H9 (cell line): ENCODE data around the gene MAGI1. TPM values are rescaled to one million over a fixed set of nuclear protein-coding genes. Genes with fewer than 3 reads are reported as not detected.

Experiments used
- DNase-seq: peaks from one replicate; pipeline ENCODE4 v3.0.0-alpha.2; 2017
- H2AFZ ChIP-seq: one replicate; pipeline ENCODE4 v1.6.1; 2013; ENCODE audit warnings: mild to moderate bottlenecking, low read length, control low read depth, moderate library complexity
- H2AK5ac ChIP-seq: 2 replicates; pipeline ENCODE4 v1.6.1; 2013; ENCODE audit warnings: low read length, control low read depth, mixed read lengths; ENCODE audit not compliant: insufficient read length
- H2BK120ac ChIP-seq: one replicate; pipeline ENCODE4 v1.6.1; 2013; ENCODE audit warnings: low read depth, mild to moderate bottlenecking, low read length, control low read depth, inconsistent platforms; ENCODE audit not compliant: poor library complexity, severe bottlenecking
- H2BK12ac ChIP-seq: 2 replicates; pipeline ENCODE4 v1.6.1; 2013; ENCODE audit warnings: low read length, control low read depth, mixed read lengths, low read depth; ENCODE audit not compliant: insufficient read length
- H2BK15ac ChIP-seq: 2 replicates; pipeline ENCODE4 v1.6.1; 2013; ENCODE audit warnings: low read depth, low read length, control low read depth
- H2BK20ac ChIP-seq: one replicate; pipeline ENCODE4 v1.6.1; 2013; ENCODE audit warnings: low read depth, mild to moderate bottlenecking, low read length, control low read depth, inconsistent platforms; ENCODE audit not compliant: poor library complexity, severe bottlenecking
- H2BK5ac ChIP-seq: 2 replicates; pipeline ENCODE4 v1.6.1; 2013; ENCODE audit warnings: low read length, control low read depth, mixed read lengths; ENCODE audit not compliant: insufficient read length
- H3K14ac ChIP-seq: 2 replicates; pipeline ENCODE4 v1.6.1; 2013; ENCODE audit warnings: low read length, control low read depth; ENCODE audit not compliant: insufficient read depth
- H3K18ac ChIP-seq: 2 replicates; pipeline ENCODE4 v1.6.1; 2013; ENCODE audit warnings: low read depth, mild to moderate bottlenecking, mixed read lengths, low read length, control low read depth; ENCODE audit not compliant: insufficient read length
- H3K23ac ChIP-seq: 2 replicates; pipeline ENCODE4 v1.6.1; 2013; ENCODE audit warnings: low read length, control low read depth, mixed read lengths, low read depth; ENCODE audit not compliant: insufficient read length
- H3K23me2 ChIP-seq: 2 replicates; pipeline ENCODE4 v1.6.1; 2013; ENCODE audit warnings: low read depth, mild to moderate bottlenecking, mixed read lengths, low read length, control low read depth; ENCODE audit not compliant: insufficient read length, poor library complexity, severe bottlenecking
- H3K27ac ChIP-seq: 2 replicates; pipeline ENCODE4 v1.5.1; 2013; ENCODE audit warnings: low read length, control low read depth, mixed read lengths, low read depth; ENCODE audit not compliant: insufficient read length
- H3K27me3 ChIP-seq: 2 replicates; pipeline ENCODE4 v1.6.1; 2013; ENCODE audit warnings: low read length, control low read depth, inconsistent platforms; ENCODE audit not compliant: insufficient read depth
- H3K4ac ChIP-seq: 2 replicates; pipeline ENCODE4 v1.6.1; 2013; ENCODE audit warnings: low read depth, mild to moderate bottlenecking, control low read depth, inconsistent platforms, low read length, moderate library complexity
- H3K4me1 ChIP-seq: 2 replicates; pipeline ENCODE4 v1.6.1; 2013; ENCODE audit warnings: low read length, control low read depth, inconsistent platforms; ENCODE audit not compliant: insufficient read depth
- H3K4me2 ChIP-seq: 2 replicates; pipeline ENCODE4 v1.6.1; 2013; ENCODE audit warnings: low read length, control low read depth, mixed read lengths; ENCODE audit not compliant: insufficient read length, insufficient read depth
- H3K56ac ChIP-seq: 2 replicates; pipeline ENCODE4 v1.6.1; 2013; ENCODE audit warnings: low read depth, mild to moderate bottlenecking, mixed read lengths, low read length, control low read depth; ENCODE audit not compliant: insufficient read length
- H3K79me1 ChIP-seq: 2 replicates; pipeline ENCODE4 v1.6.1; 2013; ENCODE audit warnings: low read depth, mild to moderate bottlenecking, moderate library complexity, low read length, control low read depth, inconsistent platforms; ENCODE audit not compliant: insufficient read depth, poor library complexity, severe bottlenecking
- H3K79me2 ChIP-seq: 2 replicates; pipeline ENCODE4 v1.6.1; 2013; ENCODE audit warnings: low read length, control low read depth, inconsistent platforms; ENCODE audit not compliant: insufficient read depth
- H3K9ac ChIP-seq: 2 replicates; pipeline ENCODE4 v1.6.1; 2013; ENCODE audit warnings: low read length, control low read depth, mixed read lengths; ENCODE audit not compliant: insufficient read length; ENCODE audit errors: extremely low read depth
- H3K9me3 ChIP-seq: one replicate; pipeline ENCODE4 v1.6.1; 2013; ENCODE audit warnings: low read depth, low read length, inconsistent platforms; ENCODE audit not compliant: control insufficient read depth
- H3T11ph ChIP-seq: one replicate; pipeline ENCODE4 v1.6.1; 2013; ENCODE audit warnings: mild to moderate bottlenecking, low read length, control low read depth, inconsistent platforms
- H4K20me1 ChIP-seq: one replicate; pipeline ENCODE4 v1.6.1; 2013; ENCODE audit not compliant: control insufficient read depth, insufficient read length, insufficient read depth
- H4K5ac ChIP-seq: 2 replicates; pipeline ENCODE4 v1.6.1; 2013; ENCODE audit warnings: low read depth, mild to moderate bottlenecking, mixed read lengths, low read length, control low read depth; ENCODE audit not compliant: insufficient read length
- H4K8ac ChIP-seq: replicated peaks from 2 replicates; pipeline ENCODE4 v1.6.1; 2013; ENCODE audit warnings: low read length, control low read depth, mixed read lengths, low read depth; ENCODE audit not compliant: insufficient read length
- H4K91ac ChIP-seq: 2 replicates; pipeline ENCODE4 v1.6.1; 2013; ENCODE audit warnings: low read depth, mild to moderate bottlenecking, moderate library complexity, mixed read lengths, low read length, control low read depth; ENCODE audit not compliant: insufficient read length
- H3K27ac Mint-ChIP-seq, 3 experiments: 2 replicates in 2 of 3; 3 replicates in 1 of 3; pipeline ENCODE4 v1.8.0; 2020 to 2021; ENCODE audit warnings: mixed read lengths in 3 of 3, mild to moderate bottlenecking in 1 of 3, moderate library complexity in 1 of 3
- H3K27me3 Mint-ChIP-seq: 2 replicates; pipeline ENCODE4 v1.8.0; 2021; ENCODE audit warnings: low read depth, mild to moderate bottlenecking, moderate library complexity, mixed read lengths
- H3K36me3 Mint-ChIP-seq, 3 experiments: 2 replicates in 2 of 3; 3 replicates in 1 of 3; pipeline ENCODE4 v1.8.0; 2020 to 2021; ENCODE audit warnings: low read depth in 3 of 3, mixed read lengths in 3 of 3; ENCODE audit not compliant: insufficient read depth in 1 of 3
- H3K4me1 Mint-ChIP-seq, 2 experiments: 2 replicates each; pipeline ENCODE4 v1.8.0; 2020; ENCODE audit warnings: mixed read lengths in 2 of 2
- H3K4me3 Mint-ChIP-seq, 2 experiments: 2 replicates in 1 of 2; 3 replicates in 1 of 2; pipeline ENCODE4 v1.8.0; 2020 to 2021; ENCODE audit warnings: mild to moderate bottlenecking in 2 of 2, mixed read lengths in 2 of 2, moderate library complexity in 1 of 2
- H3K9me3 Mint-ChIP-seq, 2 experiments: 2 replicates in 1 of 2; 3 replicates in 1 of 2; pipeline ENCODE4 v1.8.0; 2020; ENCODE audit warnings: mild to moderate bottlenecking in 2 of 2, mixed read lengths in 2 of 2, moderate library complexity in 1 of 2
- CTCF ChIP-seq: fragments of 200-600 bp; sonication (generic); conservative IDR thresholded peaks from 3 replicates; pipeline ENCODE4 v1.8.0; 2021; ENCODE audit warnings: antibody characterized with exemption, mild to moderate bottlenecking
- WGBS: extraction: QIAGEN DNeasy Blood & Tissue Kit; methylation state at CpG from one replicate; pipeline ENCODE4 v1.1.7; 2013; ENCODE audit warnings: missing lambda C conversion rate, low lambda C conversion rate, mixed read lengths; ENCODE audit not compliant: insufficient read length; ENCODE audit errors: extremely low coverage; 5-methylcytosine and 5-hydroxymethylcytosine counted together
- total RNA-seq: library from RNA; stranded (reverse); gene quantifications from 2 replicates; pipeline ENCODE4 v1.2.1, GENCODE V29; 2021

The MAGI1 gene
- total RNA-seq, 1 experiment from 2014 or later, result 65.7 TPM

GRCh38 chr3:65490114-65490513 is 548.6 kb downstream of the MAGI1 start:
- H3K27ac Mint-ChIP-seq, result peak overlapping the region in 2 of 3 experiments; percentile 10 to 71; a peak in 1 of 7 replicates
- H2BK5ac ChIP-seq, result no peak overlapping the region
- H3K79me1 ChIP-seq, result no peaks in the 10 kb centered on the region
- no peak overlapping the region for H4K8ac ChIP-seq
- no peak overlapping the region for H3K9ac ChIP-seq
- H3K27me3 ChIP-seq, result no peaks in the 10 kb centered on the region
- no peak overlapping the region for H2BK12ac ChIP-seq
- no peak overlapping the region for H3K4ac ChIP-seq
- no peak for TF ChIP-seq CTCF
- no peak overlapping the region for H3K14ac ChIP-seq
- no peak overlapping the region for H3K18ac ChIP-seq
- peaks cover 2 to 11% (median 10%) of the 10 kb centered on the region in 3 experiments; a peak in 4 of 7 replicates for H3K36me3 Mint-ChIP-seq
- DNase-seq, result no peak
- H3K9me3 ChIP-seq, result no peaks in the 10 kb centered on the region
- no peak overlapping the region for H2BK120ac ChIP-seq
- no peak overlapping the region for H3K4me2 ChIP-seq
- no peak overlapping the region for H3K23ac ChIP-seq
- H4K91ac ChIP-seq, result no peak overlapping the region
- H2BK20ac ChIP-seq, result no peak overlapping the region
- H4K20me1 ChIP-seq, result no peaks in the 10 kb centered on the region
- peaks cover 26 to 33% of the 10 kb centered on the region in 2 experiments for H3K4me1 Mint-ChIP-seq
- no peaks in the 10 kb centered on the region for H3K9me3 Mint-ChIP-seq
- no CpG with 5 or more reads among the region's 3 CpGs for WGBS
- H3T11ph ChIP-seq, result no peak overlapping the region
- no peak overlapping the region for H2AK5ac ChIP-seq
- no peak overlapping the region for H3K27ac ChIP-seq
- no peak overlapping the region for H3K4me3 Mint-ChIP-seq
- no peak overlapping the region for H3K56ac ChIP-seq
- H2AFZ ChIP-seq, result no peak overlapping the region
- no peaks in the 10 kb centered on the region for H3K23me2 ChIP-seq
- H3K4me1 ChIP-seq, result peaks cover 2% of the 10 kb centered on the region; the same call in 1 of the 2 replicates
- no peak overlapping the region for H2BK15ac ChIP-seq
- no peaks in the 10 kb centered on the region for H3K79me2 ChIP-seq
- H4K5ac ChIP-seq, result no peak overlapping the region
- H3K27me3 Mint-ChIP-seq, result no peaks in the 10 kb centered on the region
